HPDE6-E6E7 (cell line): ENCODE results near the gene USP7.
"Not testable (repeated sequence)": the region's sequence is repeated elsewhere in the genome, so short reads cannot be mapped to it uniquely, and the experiment has no call there.

Experiments
- DNase-seq: peaks from one replicate; pipeline ENCODE4 v3.0.0; 2011; ENCODE audit warnings: missing footprints; ENCODE audit errors: extremely low spot score

The USP7 gene

GRCh38 chr16:8963821-8964441 is at the start of gene USP7:
TSS of gene USP7 (minus strand) at chr16:8963906. CDS start at chr16:8963285, 621 bp downstream.
- peak; percentile 72 for DNase-seq

- DNase-seq, result no peak
Measured at GRCh38 chr16:9013508-9013864, 49.8 kb upstream of the USP7 start.

- no peak for DNase-seq
Measured at GRCh38 chr16:9012848-9013507, 49.3 kb upstream of the USP7 start.

- no peak for DNase-seq
Measured at GRCh38 chr16:9012330-9012729, 48.6 kb upstream of the USP7 start.

GRCh38 chr16:9008601-9009260 is 45.0 kb upstream of the USP7 start:
- peak; percentile 82 for DNase-seq

- DNase-seq, result no peak
Measured at GRCh38 chr16:9007177-9007794, 43.6 kb upstream of the USP7 start.

GRCh38 chr16:9004183-9004582 is 40.5 kb upstream of the USP7 start:
- no peak for DNase-seq

- no peak for DNase-seq
Measured at GRCh38 chr16:9003763-9004162, 40.1 kb upstream of the USP7 start.

GRCh38 chr16:9003322-9003721 is 39.6 kb upstream of the USP7 start:
- DNase-seq, result no peak

- no peak for DNase-seq
Measured at GRCh38 chr16:9002042-9002441, 38.3 kb upstream of the USP7 start.

- DNase-seq, result no peak
Measured at GRCh38 chr16:9000664-9001063, 37.0 kb upstream of the USP7 start.

- DNase-seq, result no peak
Measured at GRCh38 chr16:8999800-9000199, 36.1 kb upstream of the USP7 start.

GRCh38 chr16:8998108-8998507 is 34.4 kb upstream of the USP7 start:
- peak; percentile 16 for DNase-seq

GRCh38 chr16:8996891-8997290 is 33.2 kb upstream of the USP7 start:
- DNase-seq, result no peak

- no peak for DNase-seq
Measured at GRCh38 chr16:8990445-8990844, 26.7 kb upstream of the USP7 start.

- no peak for DNase-seq
Measured at GRCh38 chr16:8989099-8989878, 25.6 kb upstream of the USP7 start.

- no peak for DNase-seq
Measured at GRCh38 chr16:8986818-8987191, 23.1 kb upstream of the USP7 start.

GRCh38 chr16:8986111-8986510 is 22.4 kb upstream of the USP7 start:
- DNase-seq, result no peak

GRCh38 chr16:8982816-8983215 is 19.1 kb upstream of the USP7 start:
- no peak for DNase-seq

- DNase-seq, result not testable (repeated sequence)
Measured at GRCh38 chr16:8981901-8982300, 18.2 kb upstream of the USP7 start.

- not testable (repeated sequence) for DNase-seq
Measured at GRCh38 chr16:8976189-8976588, 12.5 kb upstream of the USP7 start.

GRCh38 chr16:8975039-8975438 is 11.3 kb upstream of the USP7 start:
- DNase-seq, result no peak
